ENCODE results near the gene DDX20. TPM values are rescaled to one million over a fixed set of nuclear protein-coding genes. Genes with fewer than 3 reads are reported as not detected.
A peak's percentile ranks its signal among the peaks of the same experiment; 100 is the strongest.
"Not testable (repeated sequence)": the region's sequence is repeated elsewhere in the genome, so short reads cannot be mapped to it uniquely, and the experiment has no call there.

Gene DDX20
- total RNA-seq, 1 donor from 2014 or later, result 18.6 TPM

- TF ChIP-seq, protein P1, sequence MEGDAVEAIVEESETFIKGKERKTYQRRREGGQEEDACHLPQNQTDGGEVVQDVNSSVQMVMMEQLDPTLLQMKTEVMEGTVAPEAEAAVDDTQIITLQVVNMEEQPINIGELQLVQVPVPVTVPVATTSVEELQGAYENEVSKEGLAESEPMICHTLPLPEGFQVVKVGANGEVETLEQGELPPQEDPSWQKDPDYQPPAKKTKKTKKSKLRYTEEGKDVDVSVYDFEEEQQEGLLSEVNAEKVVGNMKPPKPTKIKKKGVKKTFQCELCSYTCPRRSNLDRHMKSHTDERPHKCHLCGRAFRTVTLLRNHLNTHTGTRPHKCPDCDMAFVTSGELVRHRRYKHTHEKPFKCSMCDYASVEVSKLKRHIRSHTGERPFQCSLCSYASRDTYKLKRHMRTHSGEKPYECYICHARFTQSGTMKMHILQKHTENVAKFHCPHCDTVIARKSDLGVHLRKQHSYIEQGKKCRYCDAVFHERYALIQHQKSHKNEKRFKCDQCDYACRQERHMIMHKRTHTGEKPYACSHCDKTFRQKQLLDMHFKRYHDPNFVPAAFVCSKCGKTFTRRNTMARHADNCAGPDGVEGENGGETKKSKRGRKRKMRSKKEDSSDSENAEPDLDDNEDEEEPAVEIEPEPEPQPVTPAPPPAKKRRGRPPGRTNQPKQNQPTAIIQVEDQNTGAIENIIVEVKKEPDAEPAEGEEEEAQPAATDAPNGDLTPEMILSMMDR (IDR thresholded peaks at IDR 0.05; ENCODE audit: unreplicated experiment), result no peak
- H3K4me1 Mint-ChIP-seq (ENCODE audit: low read depth), result peaks cover 6% of the 10 kb centered on the region
- H3K27ac Mint-ChIP-seq, result peak overlapping the region; percentile 95
- H3K9me3 Mint-ChIP-seq (ENCODE audit: low read depth), result no peaks in the 10 kb centered on the region
- no peaks in the 10 kb centered on the region for H3K36me3 Mint-ChIP-seq (ENCODE audit: insufficient read depth)
- DNase-seq (ENCODE audit: low spot score, unreplicated experiment), result peak; percentile 24
- peaks cover 33% of the 10 kb centered on the region for H3K27me3 Mint-ChIP-seq
- peak overlapping the region; percentile 72 for H3K4me3 Mint-ChIP-seq (ENCODE audit: low read depth)
Observed at GRCh38 chr1:111738436-111739193, 17.1 kb upstream of the DDX20 start.

DNA sequence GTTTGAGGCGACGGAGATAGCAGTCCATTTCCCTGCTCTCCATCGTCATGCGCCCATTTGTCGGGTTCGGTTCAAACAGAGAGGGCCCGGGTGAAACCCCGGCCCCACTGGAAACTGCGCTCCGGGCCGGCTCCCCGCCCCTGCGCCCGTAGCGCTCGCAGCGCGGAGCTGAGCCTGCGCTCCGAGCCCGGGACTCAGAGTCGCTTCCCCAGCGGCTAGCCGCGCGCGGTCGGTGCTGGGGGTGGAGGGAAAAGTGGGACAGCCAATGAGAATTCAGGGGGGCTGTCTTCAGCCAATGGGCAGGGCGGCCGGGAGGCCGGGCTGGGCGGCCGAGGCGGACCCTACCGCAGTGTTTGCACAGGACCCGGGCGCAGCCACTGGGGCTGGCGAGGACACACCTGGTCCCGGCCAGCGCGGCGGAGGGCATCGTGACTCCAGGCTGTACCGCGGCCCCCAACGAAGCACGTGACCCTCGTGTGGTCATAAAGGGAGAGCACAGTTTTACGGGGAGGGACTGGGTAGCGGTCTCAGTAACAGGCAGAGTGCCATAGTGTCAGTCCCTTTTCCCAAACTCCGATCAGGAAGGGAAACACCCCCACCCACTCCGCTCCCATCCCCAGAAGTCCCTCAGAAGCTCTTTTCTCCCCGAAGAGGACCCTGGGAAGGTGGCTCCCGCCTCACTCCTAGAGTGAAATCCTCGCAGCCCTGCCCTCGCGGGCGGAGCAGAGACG is 16.3 kb upstream of the DDX20 start, which contains the start of gene INKA2:
TSS of gene INKA2 (minus strand) at position 202 of the 731 bp plus-strand sequence. CDS start at position 49, 153 bp downstream.
- H3K36me3 Mint-ChIP-seq (ENCODE audit: insufficient read depth), result no peaks in the 10 kb centered on the region
- peaks cover 36% of the 10 kb centered on the region for H3K27me3 Mint-ChIP-seq
- H3K27ac Mint-ChIP-seq, result peak within 1 kb of the TSS; percentile 95
- peak; percentile 72 for DNase-seq (ENCODE audit: low spot score, unreplicated experiment)
- H3K4me3 Mint-ChIP-seq (ENCODE audit: low read depth), result peak within 1 kb of the TSS; percentile 72
- H3K9me3 Mint-ChIP-seq (ENCODE audit: low read depth), result no peaks in the 10 kb centered on the region
- H3K4me1 Mint-ChIP-seq (ENCODE audit: low read depth), result peaks cover 6% of the 10 kb centered on the region
- TF ChIP-seq, protein P1 (IDR thresholded peaks at IDR 0.05; ENCODE audit: unreplicated experiment), result no peak

DNA sequence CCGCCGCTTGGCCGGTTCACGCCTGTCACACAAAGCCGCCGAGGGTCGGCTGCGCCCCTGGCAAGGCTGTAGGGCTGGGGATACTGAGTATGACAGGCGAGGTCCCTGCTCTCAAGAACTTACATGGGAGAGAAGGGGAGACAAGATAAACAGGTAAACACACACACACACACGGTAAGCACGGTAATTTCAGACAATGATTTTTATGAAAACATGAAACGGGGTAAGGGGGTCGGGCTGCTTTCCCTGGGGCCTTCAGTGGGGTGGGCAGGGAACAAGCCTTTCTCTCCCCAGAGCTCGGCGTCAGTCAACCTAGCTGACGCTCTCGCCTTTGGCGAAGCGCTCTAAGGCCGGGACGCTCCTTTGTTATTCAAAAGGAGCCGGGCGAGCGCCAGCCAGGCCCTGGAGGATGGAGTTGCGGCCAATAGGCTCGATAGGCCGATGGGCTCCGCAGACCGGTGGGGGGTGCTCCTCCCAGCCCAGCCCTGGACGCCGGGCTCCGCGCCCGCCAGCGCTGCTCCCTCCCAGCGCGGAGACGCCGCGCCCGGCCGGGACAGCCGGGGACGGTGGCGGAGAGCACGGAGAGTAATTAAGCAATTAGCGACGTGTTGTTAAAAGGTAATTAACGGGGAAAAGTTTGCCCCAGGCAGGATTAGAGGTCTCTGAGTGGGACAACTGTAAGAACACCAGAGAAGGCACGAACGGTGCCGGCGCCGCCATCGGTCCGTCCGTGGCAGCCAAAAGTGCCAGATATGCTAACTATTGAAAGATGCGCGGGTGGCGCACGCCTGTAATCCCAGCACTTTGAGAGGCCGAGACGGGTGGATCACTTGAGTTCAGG is 15.6 kb upstream of the DDX20 start:
- Mint-ChIP-seq H3K27ac (peak overlapping the region; percentile 95), H3K4me1 (ENCODE audit: low read depth) (peaks cover 6% of the 10 kb centered on the region), H3K4me3 (ENCODE audit: low read depth) (peak overlapping the region; percentile 72), H3K27me3 (peaks cover 40% of the 10 kb centered on the region), H3K9me3 (ENCODE audit: low read depth) (no peaks in the 10 kb centered on the region), H3K36me3 (ENCODE audit: insufficient read depth) (no peaks in the 10 kb centered on the region)
- peak; percentile 30 for DNase-seq (ENCODE audit: low spot score, unreplicated experiment)
- TF ChIP-seq, protein P1 (IDR thresholded peaks at IDR 0.05; ENCODE audit: unreplicated experiment), result no peak

- not testable (repeated sequence) for DNase-seq (ENCODE audit: low spot score, unreplicated experiment); H3K36me3 Mint-ChIP-seq (ENCODE audit: insufficient read depth); H3K9me3 Mint-ChIP-seq (ENCODE audit: low read depth); H3K27ac Mint-ChIP-seq; H3K4me1 Mint-ChIP-seq (ENCODE audit: low read depth); H3K4me3 Mint-ChIP-seq (ENCODE audit: low read depth)
- H3K27me3 Mint-ChIP-seq, result peaks cover 45% of the 10 kb centered on the region
Observed at GRCh38 chr1:111742292-111742691, 13.4 kb upstream of the DDX20 start.

DNA sequence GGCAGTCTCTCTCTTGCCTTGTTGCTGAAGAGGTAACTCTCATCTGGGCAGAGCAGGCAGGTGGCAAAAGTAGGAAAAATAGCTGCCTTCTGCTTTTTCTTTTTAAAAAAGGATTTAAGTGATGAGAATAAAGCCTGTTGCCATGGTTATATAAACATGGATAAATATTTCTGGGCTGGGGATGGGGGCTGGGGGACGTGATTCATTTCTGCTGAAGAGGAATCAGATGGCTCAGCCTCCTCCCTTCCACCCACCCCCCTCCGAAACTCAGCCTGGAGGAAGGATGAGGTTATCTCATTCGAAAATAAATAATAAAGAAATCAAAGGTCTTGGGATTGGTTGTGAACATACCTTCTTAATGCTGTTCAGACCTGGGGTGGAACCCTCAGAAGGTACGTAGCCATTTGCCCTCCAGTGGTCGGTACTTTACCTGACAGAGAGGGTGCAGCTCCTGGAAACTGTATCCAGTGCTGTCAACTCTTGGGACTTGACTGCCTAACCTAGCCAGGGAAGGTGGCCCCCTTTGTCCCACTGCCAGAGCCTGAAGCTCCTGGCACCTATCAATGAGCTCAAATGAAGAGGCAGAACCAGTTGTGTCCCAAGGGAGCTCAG is 12.7 kb upstream of the DDX20 start:
- no peak for DNase-seq (ENCODE audit: low spot score, unreplicated experiment)
- no peak overlapping the region for H3K4me3 Mint-ChIP-seq (ENCODE audit: low read depth)
- H3K27ac Mint-ChIP-seq, result no peak overlapping the region
- H3K27me3 Mint-ChIP-seq, result peaks cover 45% of the 10 kb centered on the region
- H3K4me1 Mint-ChIP-seq (ENCODE audit: low read depth), result peaks cover 2% of the 10 kb centered on the region
- no peaks in the 10 kb centered on the region for H3K36me3 Mint-ChIP-seq (ENCODE audit: insufficient read depth)
- TF ChIP-seq, protein P1 (IDR thresholded peaks at IDR 0.05; ENCODE audit: unreplicated experiment), result no peak
- H3K9me3 Mint-ChIP-seq (ENCODE audit: low read depth), result peaks cover 3% of the 10 kb centered on the region

Data from progenitor cell of endocrine pancreas (in vitro differentiated cells).